Stomach (tissue), 9 donors: ENCODE results near the gene PVALEF. TPM values are rescaled to one million over a fixed set of nuclear protein-coding genes. Genes with fewer than 3 reads are reported as not detected.

Source experiments
- DNase-seq, 2 donors: peaks; one replicate each; pipeline versions ENCODE4 v3.0.0 to v3.0.0-alpha.2; 2013 to 2019
- H3K27ac ChIP-seq, 5 donors: fragments of 200-600 bp in 4 of 5; sonication (generic) in 4 of 5; one replicate each; pipeline ENCODE4 v1.5.1; 2013 to 2019; ENCODE audit warnings: mild to moderate bottlenecking in 1 of 5, moderate library complexity in 1 of 5
- H3K27me3 ChIP-seq, 3 donors: fragments of 200-600 bp; sonication (generic); one replicate each; pipeline ENCODE4 v1.5.1; 2017 to 2019; ENCODE audit warnings: mixed run types in 1 of 3
- H3K36me3 ChIP-seq, 4 donors: fragments of 200-600 bp; sonication (generic); 1 replicate in 3 of 4; 2 replicates in 1 of 4; pipeline ENCODE4 v1.5.1; 2016 to 2019
- H3K4me1 ChIP-seq, 4 donors: fragments of 200-600 bp; sonication (generic); one replicate each; pipeline ENCODE4 v1.5.1; 2016 to 2019
- H3K4me3 ChIP-seq, 4 donors: fragments of 200-600 bp; sonication (generic) in 3 of 4; one replicate each; pipeline ENCODE4 v1.5.1; 2016 to 2019; ENCODE audit warnings: mild to moderate bottlenecking in 1 of 4
- H3K9me3 ChIP-seq, 4 donors: fragments of 200-600 bp; sonication (generic); one replicate each; pipeline ENCODE4 v1.5.1; 2016 to 2019
- EP300 ChIP-seq: sonication (generic); formaldehyde crosslinking; IDR thresholded peaks from one replicate; pipeline ENCODE4 v1.6.1; 2017; ENCODE audit warnings: antibody characterized with exemption
- POLR2A ChIP-seq, 4 donors: fragments of 450-650 bp; IDR thresholded peaks; one replicate each; pipeline ENCODE4 v1.6.1; 2016; ENCODE audit warnings: antibody characterized with exemption in 4 of 4, control low read depth in 2 of 4, mild to moderate bottlenecking in 1 of 4, moderate library complexity in 1 of 4
- POLR2AphosphoS5 ChIP-seq, 3 donors: sonication (generic); formaldehyde crosslinking; IDR thresholded peaks; one replicate each; pipeline ENCODE4 v1.6.1; 2016; ENCODE audit warnings: antibody characterized with exemption in 3 of 3
- WGBS, 5 donors: extraction: QIAGEN DNeasy Blood & Tissue Kit in 3 of 5; methylation state at CpG; one replicate each; pipeline versions ENCODE4 v1.1.5 to v1.1.7; 2013 to 2018; 5-methylcytosine and 5-hydroxymethylcytosine counted together
- intact Hi-C: fragments of 100-400 bp; cut with DNase I; formaldehyde crosslinking; loops from one replicate; pipeline ENCODE4 v1.15.1; 2023; ENCODE audit warnings: low total_unique reads
- polyA plus RNA-seq, 3 donors: library from polyadenylated mRNA; stranded (reverse); fragments of 200-250 nt; gene quantifications; one replicate each; pipeline ENCODE4 v1.2.3, GENCODE V29; 2013
- total RNA-seq, 5 donors: library from RNA; depleted of rRNA; stranded (reverse); fragments of >200 nt; gene quantifications; one replicate each; pipeline versions ENCODE4 v1.1.0 to v1.2.3, GENCODE V29; 2014 to 2016
- TF ChIP-seq, protein P1 (sequence below), 7 experiments: fragments of 450-650 bp in 4 of 7; fragments of 200-600 bp in 3 of 7; sonication (generic) in 3 of 7; IDR thresholded peaks; one replicate each; pipeline ENCODE4 v1.5.1; 2016 to 2019; ENCODE audit warnings: antibody characterized with exemption in 7 of 7, control low read depth in 2 of 7, mild to moderate bottlenecking in 1 of 7
- donor health status: healthy with polysubstance abuse.
- donor health status: Bipolar disorder and iron deficiency.
- donor health status: healthy.

Gene PVALEF
- total and polyA plus RNA-seq, 8 donors, result not detected

GRCh38 chr17:81192386-81193050 is 27.2 kb downstream of the PVALEF start:
- intact Hi-C loops, result no loop called here
- H3K4me3 ChIP-seq, result no peak overlapping the region
- DNase-seq, result no peak
- TF ChIP-seq, protein P1, sequence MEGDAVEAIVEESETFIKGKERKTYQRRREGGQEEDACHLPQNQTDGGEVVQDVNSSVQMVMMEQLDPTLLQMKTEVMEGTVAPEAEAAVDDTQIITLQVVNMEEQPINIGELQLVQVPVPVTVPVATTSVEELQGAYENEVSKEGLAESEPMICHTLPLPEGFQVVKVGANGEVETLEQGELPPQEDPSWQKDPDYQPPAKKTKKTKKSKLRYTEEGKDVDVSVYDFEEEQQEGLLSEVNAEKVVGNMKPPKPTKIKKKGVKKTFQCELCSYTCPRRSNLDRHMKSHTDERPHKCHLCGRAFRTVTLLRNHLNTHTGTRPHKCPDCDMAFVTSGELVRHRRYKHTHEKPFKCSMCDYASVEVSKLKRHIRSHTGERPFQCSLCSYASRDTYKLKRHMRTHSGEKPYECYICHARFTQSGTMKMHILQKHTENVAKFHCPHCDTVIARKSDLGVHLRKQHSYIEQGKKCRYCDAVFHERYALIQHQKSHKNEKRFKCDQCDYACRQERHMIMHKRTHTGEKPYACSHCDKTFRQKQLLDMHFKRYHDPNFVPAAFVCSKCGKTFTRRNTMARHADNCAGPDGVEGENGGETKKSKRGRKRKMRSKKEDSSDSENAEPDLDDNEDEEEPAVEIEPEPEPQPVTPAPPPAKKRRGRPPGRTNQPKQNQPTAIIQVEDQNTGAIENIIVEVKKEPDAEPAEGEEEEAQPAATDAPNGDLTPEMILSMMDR (IDR thresholded peaks at IDR 0.05), result no peak
- no peak for TF ChIP-seq POLR2A (IDR thresholded peaks at IDR 0.05)
- whole genome bisulfite sequencing, 5 donors, result 68 to 89% (median 73%) methylated on average over 17 to 34 of the region's 34 CpGs
- peaks cover 0 to 6% (median 0%) of the 10 kb centered on the region in 4 donors for H3K4me1 ChIP-seq
- H3K27ac ChIP-seq, result no peak overlapping the region
- H3K9me3 ChIP-seq, result no peaks in the 10 kb centered on the region
- H3K36me3 ChIP-seq, result peaks cover 0 to 83% (median 63%) of the 10 kb centered on the region in 4 donors
- H3K27me3 ChIP-seq, result no peaks in the 10 kb centered on the region

- peaks cover 0 to 88% (median 68%) of the 10 kb centered on the region in 4 donors for H3K36me3 ChIP-seq
- intact Hi-C loops, result no loop called here
- TF ChIP-seq POLR2A (IDR thresholded peaks at IDR 0.05), result no peak
- TF ChIP-seq POLR2AphosphoS5 (IDR thresholded peaks at IDR 0.05), result no peak
- TF ChIP-seq, protein P1 (IDR thresholded peaks at IDR 0.05), result no peak
- no peak for TF ChIP-seq EP300
These were observed 27.7 kb downstream of the PVALEF start for GRCh38 chr17:81193051-81193410.

GRCh38 chr17:81193470-81194224 is 28.3 kb downstream of the PVALEF start:
- peak in 1 of 2 donors; percentile 78 for DNase-seq

More at GRCh38 chr17:81193051-81193410, 27.7 kb downstream of the PVALEF start:
- DNase-seq, result no peak
- Histone ChIP-seq H3K27me3 (no peaks in the 10 kb centered on the region), H3K9me3 (no peaks in the 10 kb centered on the region), H3K4me1 (peaks cover 0 to 6% (median 0%) of the 10 kb centered on the region in 4 donors), H3K4me3 (no peak overlapping the region), H3K27ac (no peak overlapping the region)
- 82 to 93% (median 87%) methylated on average over 12 to 17 of the region's 17 CpGs for WGBS, 5 donors

DNA sequence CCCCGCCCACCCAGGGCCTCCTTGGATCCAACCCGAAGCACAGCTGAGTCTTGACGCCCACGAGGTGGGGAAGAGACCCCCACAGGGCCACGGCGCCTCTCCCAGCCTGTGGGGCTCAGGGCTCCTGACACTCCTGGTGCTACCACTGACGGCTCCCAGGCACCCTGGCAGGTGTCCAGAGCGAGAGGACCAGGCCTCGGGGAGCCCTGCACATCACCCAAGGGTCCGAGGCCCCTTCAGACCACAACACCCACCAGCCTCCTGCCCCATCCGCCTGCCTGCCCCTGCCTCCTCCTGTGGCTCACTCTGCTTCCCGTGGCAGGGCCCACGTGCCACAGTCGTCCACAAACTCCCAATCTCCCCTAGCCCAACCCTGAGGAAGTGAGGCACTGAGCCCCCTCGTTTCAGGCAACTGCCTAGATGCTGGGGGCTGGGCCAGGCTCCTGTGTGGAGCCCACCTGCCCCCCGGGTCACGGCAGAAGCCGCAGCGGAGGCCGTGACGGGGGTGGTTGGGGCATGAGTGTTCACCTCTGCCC is 29.0 kb downstream of the PVALEF start:
- Histone ChIP-seq H3K9me3 (no peaks in the 10 kb centered on the region), H3K4me1 (peaks cover 0 to 7% (median 0%) of the 10 kb centered on the region in 4 donors), H3K27me3 (no peaks in the 10 kb centered on the region), H3K36me3 (peaks cover 0 to 91% (median 74%) of the 10 kb centered on the region in 4 donors), H3K27ac (no peak overlapping the region), H3K4me3 (no peak overlapping the region)
- intact Hi-C loops, result no loop called here
- TF ChIP-seq POLR2A (IDR thresholded peaks at IDR 0.05), result no peak
- no peak for TF ChIP-seq EP300
- TF ChIP-seq, protein P1 (IDR thresholded peaks at IDR 0.05), result no peak
- no peak for TF ChIP-seq POLR2AphosphoS5 (IDR thresholded peaks at IDR 0.05)
- no peak for DNase-seq
- 89 to 93% (median 91%) methylated on average over 11 to 21 of the region's 21 CpGs for WGBS, 5 donors

More at GRCh38 chr17:81193470-81194224, 28.3 kb downstream of the PVALEF start:
- intact Hi-C loops, result no loop called here
- H3K36me3 ChIP-seq, result peaks cover 0 to 91% (median 71%) of the 10 kb centered on the region in 4 donors
- no peak overlapping the region for H3K4me3 ChIP-seq
- H3K27me3 ChIP-seq, result no peaks in the 10 kb centered on the region
- H3K4me1 ChIP-seq, result peaks cover 0 to 6% (median 0%) of the 10 kb centered on the region in 4 donors
- H3K9me3 ChIP-seq, result no peaks in the 10 kb centered on the region
- TF ChIP-seq POLR2AphosphoS5 (IDR thresholded peaks at IDR 0.05) (no peak), EP300 (no peak), POLR2A (IDR thresholded peaks at IDR 0.05) (no peak)
- TF ChIP-seq, protein P1 (IDR thresholded peaks at IDR 0.05), result no peak
- 69 to 86% (median 78%) methylated on average over 32 to 38 of the region's 38 CpGs for WGBS, 5 donors
- no peak overlapping the region for H3K27ac ChIP-seq
